Mucosa of descending colon (tissue), 3 donors: Measurements from ENCODE around the gene THOP1. TPM values are rescaled to one million over a fixed set of nuclear protein-coding genes. Genes with fewer than 3 reads are reported as not detected.
"Not testable (repeated sequence)": the region's sequence is repeated elsewhere in the genome, so short reads cannot be mapped to it uniquely, and the experiment has no call there.

Experiments
- ATAC-seq: fragments of 200-7000 bp; cut with Tn5 transposase; one replicate; pipeline ENCODE4 v1.9.1; 2020; ENCODE audit warnings: mild to moderate bottlenecking, moderate library complexity
- DNase-seq, 3 donors: peaks; one replicate each; pipeline ENCODE4 v3.0.0-alpha.2; 2020
- H3K36me3 ChIP-seq: fragments of 200-600 bp; one replicate; pipeline ENCODE4 v1.8.0; 2021; ENCODE audit warnings: low read depth, mild to moderate bottlenecking
- H3K4me1 ChIP-seq: fragments of 200-600 bp; one replicate; pipeline ENCODE4 v1.8.0; 2021; ENCODE audit warnings: low read depth, mild to moderate bottlenecking
- H3K4me3 ChIP-seq: fragments of 200-600 bp; one replicate; pipeline ENCODE4 v1.8.0; 2021; ENCODE audit warnings: mild to moderate bottlenecking
- H3K9me3 ChIP-seq: fragments of 200-600 bp; one replicate; pipeline ENCODE4 v1.8.0; 2021; ENCODE audit warnings: mild to moderate bottlenecking
- CTCF ChIP-seq: fragments of 200-600 bp; IDR thresholded peaks from one replicate; pipeline ENCODE4 v1.8.0; 2022; ENCODE audit warnings: antibody characterized with exemption, mild to moderate bottlenecking
- intact Hi-C, 2 donors: fragments of 100-400 bp; cut with DNase I in 1 of 2; cut with micrococcal nuclease in 1 of 2; formaldehyde crosslinking; loops; one replicate each; pipeline versions ENCODE4 v1.11.0 to v1.11.1; 2022; cut with DNase I, micrococcal nuclease
- total RNA-seq, 3 donors: library from RNA; stranded (reverse); fragmentation: NEBNext Ultra II Directional in 2 of 3; extraction: Animal tissue kit (Norgen Biotek cat#: 25700) in 2 of 3; gene quantifications; one replicate each; pipeline versions ENCODE4 v1.2.1 to v1.2.4, GENCODE V29; 2021 to 2023
- donor health status: DM: no; HTN: no; CAD: no; lungs with moderate emphysema.
- donor health status: DM: no; HTN: no; CAD: no.
- donor health status: DM: no; HTN: yes; CAD: no.

THOP1 gene
- total RNA-seq, 3 donors from 2014 or later, result 38.5 to 53.1 (median 46.6) TPM

GRCh38 chr19:2815923-2816322 is 30.6 kb downstream of the THOP1 start:
- ATAC-seq, result no peak
- Histone ChIP-seq H3K36me3 (no peaks in the 10 kb centered on the region), H3K4me3 (no peak overlapping the region), H3K4me1 (peaks cover 20% of the 10 kb centered on the region), H3K9me3 (no peaks in the 10 kb centered on the region)
- DNase-seq, result peak in 1 of 3 donors; percentile 16
- TF ChIP-seq CTCF, result no peak
- intact Hi-C loops, result no loop called here

- intact Hi-C loops, result no loop called here
- ATAC-seq, result no peak
- peak in 1 of 3 donors; percentile 14 for DNase-seq
- no peaks in the 10 kb centered on the region for H3K36me3 ChIP-seq
- H3K9me3 ChIP-seq, result no peaks in the 10 kb centered on the region
- peaks cover 14% of the 10 kb centered on the region for H3K4me1 ChIP-seq
- no peak overlapping the region for H3K4me3 ChIP-seq
- TF ChIP-seq CTCF, result no peak
Observed at GRCh38 chr19:2816641-2817040, 31.3 kb downstream of the THOP1 start.

- H3K36me3 ChIP-seq, H3K4me3 ChIP-seq, H3K9me3 ChIP-seq, H3K4me1 ChIP-seq, intact Hi-C loops, ATAC-seq: not testable (repeated sequence)
- DNase-seq, result peak in 1 of 3 donors; percentile 22
Observed at GRCh38 chr19:2817237-2817829, 32.0 kb downstream of the THOP1 start.

GRCh38 chr19:2819540-2820111 is 34.3 kb downstream of the THOP1 start, which contains the start of gene ZNF554:
ZNF554 (plus strand) TSS chr19:2819868; CDS start chr19:2820072, 204 bp downstream.
- peak; percentile 100 for ATAC-seq
- intact Hi-C loops, result no loop called here
- peaks cover 6% of the 10 kb centered on the region for H3K4me1 ChIP-seq
- peak; percentile 96 for TF ChIP-seq CTCF
- H3K9me3 ChIP-seq, result no peaks in the 10 kb centered on the region
- H3K36me3 ChIP-seq, result no peaks in the 10 kb centered on the region
- H3K4me3 ChIP-seq, result peak within 1 kb of the TSS; percentile 60
- peak; percentile 98 to 99 (median 98) for DNase-seq

- H3K9me3 ChIP-seq, result no peaks in the 10 kb centered on the region
- no peaks in the 10 kb centered on the region for H3K36me3 ChIP-seq
- ATAC-seq (peak; percentile 24), DNase-seq (peak in 1 of 3 donors; percentile 42)
- peaks cover 6% of the 10 kb centered on the region for H3K4me1 ChIP-seq
- intact Hi-C loops, result no loop called here
- peak overlapping the region; percentile 60 for H3K4me3 ChIP-seq
- no peak for TF ChIP-seq CTCF
Observed at GRCh38 chr19:2820112-2820702, 34.9 kb downstream of the THOP1 start.

- intact Hi-C loops, result no loop called here
- no peak for DNase-seq
- no peak overlapping the region for H3K4me3 ChIP-seq
- peaks cover 6% of the 10 kb centered on the region for H3K4me1 ChIP-seq
- peaks cover 2% of the 10 kb centered on the region for H3K9me3 ChIP-seq
- H3K36me3 ChIP-seq, result no peaks in the 10 kb centered on the region
- TF ChIP-seq CTCF, result no peak
- no peak for ATAC-seq
Observed at GRCh38 chr19:2822846-2823245, 37.5 kb downstream of the THOP1 start.
